Smooth muscle cell (in vitro differentiated cells): Measurements from ENCODE around the gene CLIC4. TPM values are rescaled to one million over a fixed set of nuclear protein-coding genes. Genes with fewer than 3 reads are reported as not detected.
"Not testable (repeated sequence)": the region's sequence is repeated elsewhere in the genome, so short reads cannot be mapped to it uniquely, and the experiment has no call there.

Experiments
- DNase-seq: peaks from one replicate; lab custom pipeline; 2025; ENCODE audit not compliant: unreplicated experiment; lab: John Stamatoyannopoulos, UW
- H2AFZ ChIP-seq: fragments of 200-600 bp; sonication (generic); 2 replicates; pipeline ENCODE4 v1.6.0; 2016; ENCODE audit warnings: antibody characterized with exemption, low read depth, mild to moderate bottlenecking
- H3F3A ChIP-seq: fragments of 200-600 bp; sonication (generic); 2 replicates; pipeline ENCODE4 v1.6.0; 2017; ENCODE audit warnings: antibody characterized with exemption, low read depth
- H3K27ac ChIP-seq: fragments of 200-600 bp; sonication (generic); 2 replicates; pipeline ENCODE4 v1.5.1; 2016; ENCODE audit warnings: low read depth, mild to moderate bottlenecking
- H3K27me3 ChIP-seq: fragments of 200-600 bp; sonication (generic); 2 replicates; pipeline ENCODE4 v1.6.1; 2016; ENCODE audit warnings: low read depth, mild to moderate bottlenecking
- H3K36me3 ChIP-seq: fragments of 200-600 bp; sonication (generic); 2 replicates; pipeline ENCODE4 v1.5.1; 2016; ENCODE audit warnings: low read depth
- H3K4me1 ChIP-seq: fragments of 200-600 bp; sonication (generic); 2 replicates; pipeline ENCODE4 v1.5.1; 2016; ENCODE audit warnings: low read depth
- H3K4me2 ChIP-seq: fragments of 200-600 bp; sonication (generic); 2 replicates; pipeline ENCODE4 v1.6.0; 2016; ENCODE audit warnings: mild to moderate bottlenecking
- H3K4me3 ChIP-seq: fragments of 200-600 bp; sonication (generic); 2 replicates; pipeline ENCODE4 v1.5.1; 2016; ENCODE audit warnings: mild to moderate bottlenecking
- H3K79me2 ChIP-seq: fragments of 200-600 bp; sonication (generic); 2 replicates; pipeline ENCODE4 v1.6.0; 2016; ENCODE audit warnings: low read depth, mild to moderate bottlenecking
- H3K9ac ChIP-seq: fragments of 200-600 bp; sonication (generic); 2 replicates; pipeline ENCODE4 v1.6.0; 2016; ENCODE audit warnings: low read depth
- H3K9me3 ChIP-seq: fragments of 200-600 bp; sonication (generic); replicated peaks from 2 replicates; pipeline ENCODE4 v1.5.1; 2016; ENCODE audit warnings: low read depth
- H4K20me1 ChIP-seq: fragments of 200-600 bp; sonication (generic); 2 replicates; pipeline ENCODE4 v1.6.0; 2016; ENCODE audit warnings: low read depth
- CTCF ChIP-seq: fragments of 200-600 bp; sonication (generic); IDR thresholded peaks from 2 replicates; pipeline ENCODE4 v1.5.1; 2017; ENCODE audit warnings: borderline replicate concordance, mild to moderate bottlenecking, antibody characterized with exemption; ENCODE audit not compliant: insufficient read depth, poor library complexity, severe bottlenecking
- WGBS: methylation state at CpG from one replicate; pipeline ENCODE4 v1.1.7; 2016; ENCODE audit warnings: low lambda C conversion rate; 5-methylcytosine and 5-hydroxymethylcytosine counted together
- polyA plus RNA-seq: library from polyadenylated mRNA; unstranded; fragments of >200 nt; fragmentation: Nextera tagmentation; extraction: Ambion mirVana; gene quantifications from 2 replicates; pipeline ENCODE4 v1.2.1, GENCODE V29; 2016
- total RNA-seq: library from RNA; depleted of rRNA; stranded (reverse); fragments of >200 nt; gene quantifications from 2 replicates; pipeline ENCODE4 v1.2.3, GENCODE V29; 2014

The CLIC4 gene
- total and polyA plus RNA-seq, 2 experiments from 2014 or later: 151 to 389 TPM

GRCh38 chr1:24805534-24806301 lies 60.5 kb downstream of the CLIC4 start:
- Histone ChIP-seq H3K27me3 (no peaks in the 10 kb centered on the region), H3K9ac (no peak overlapping the region), H3K27ac (peak overlapping the region; percentile 57), H3K4me1 (no peaks in the 10 kb centered on the region), H4K20me1 (peaks cover 91% of the 10 kb centered on the region), H2AFZ (no peak overlapping the region), H3F3A (peaks cover 39% of the 10 kb centered on the region), H3K4me2 (peak overlapping the region; percentile 33), H3K4me3 (no peak overlapping the region), H3K9me3 (no peaks in the 10 kb centered on the region), H3K36me3 (no peaks in the 10 kb centered on the region), H3K79me2 (peaks cover 94% of the 10 kb centered on the region)
- no peak for DNase-seq
- WGBS: 79% methylated on average over 5 of the region's 5 CpGs
- TF ChIP-seq CTCF: no peak

GRCh38 chr1:24806588-24806987 lies 61.3 kb downstream of the CLIC4 start:
- no peak overlapping the region for H3K4me3 ChIP-seq
- DNase-seq: no peak
- no peak for TF ChIP-seq CTCF
- H3K9me3 ChIP-seq: no peaks in the 10 kb centered on the region
- no peaks in the 10 kb centered on the region for H3K27me3 ChIP-seq
- H3K79me2 ChIP-seq: peaks cover 96% of the 10 kb centered on the region
- WGBS: 65% methylated on average over 2 of the region's 2 CpGs
- no peaks in the 10 kb centered on the region for H3K4me1 ChIP-seq
- peaks cover 93% of the 10 kb centered on the region for H4K20me1 ChIP-seq
- no peak overlapping the region for H3K9ac ChIP-seq
- H2AFZ ChIP-seq: no peak overlapping the region
- H3F3A ChIP-seq: peaks cover 33% of the 10 kb centered on the region
- H3K36me3 ChIP-seq: no peaks in the 10 kb centered on the region
- H3K4me2 ChIP-seq: no peak overlapping the region
- peak overlapping the region; percentile 57 for H3K27ac ChIP-seq

GRCh38 chr1:24811494-24811893 lies 66.2 kb downstream of the CLIC4 start:
- not testable (repeated sequence) for H3K9ac ChIP-seq, H3K4me3 ChIP-seq, H3K27me3 ChIP-seq, H3K36me3 ChIP-seq, H2AFZ ChIP-seq, DNase-seq, H3K4me2 ChIP-seq, H3K27ac ChIP-seq, H3K4me1 ChIP-seq, H3K9me3 ChIP-seq
- WGBS: 93% methylated on average over 3 of the region's 3 CpGs
- Histone ChIP-seq H3K79me2 (peaks cover 93% of the 10 kb centered on the region), H4K20me1 (peaks cover 95% of the 10 kb centered on the region), H3F3A (peaks cover 13% of the 10 kb centered on the region)

- peaks cover 13% of the 10 kb centered on the region for H3F3A ChIP-seq
- not testable (repeated sequence) for H3K4me3 ChIP-seq, H3K36me3 ChIP-seq, DNase-seq, H3K4me2 ChIP-seq, H3K4me1 ChIP-seq, H3K9me3 ChIP-seq, H3K27ac ChIP-seq, H2AFZ ChIP-seq, H3K9ac ChIP-seq, H3K27me3 ChIP-seq
- H4K20me1 ChIP-seq: peaks cover 95% of the 10 kb centered on the region
- peaks cover 91% of the 10 kb centered on the region for H3K79me2 ChIP-seq
- WGBS: 100% methylated on average over 1 of the region's 1 CpG
Measured at GRCh38 chr1:24820221-24820620, 75.0 kb downstream of the CLIC4 start.
